ENCODE data around the gene CD84. TPM values are rescaled to one million over a fixed set of nuclear protein-coding genes. Genes with fewer than 3 reads are reported as not detected.

CD84 gene
- total RNA-seq, 1 donor from 2014 or later = not detected

GRCh38 chr1:160496334-160496733 is 83.0 kb downstream of the CD84 start:
- Mint-ChIP-seq H3K36me3 (ENCODE audit: low read depth) (no peaks in the 10 kb centered on the region), H3K4me1 (ENCODE audit: low read depth) (no peaks in the 10 kb centered on the region), H3K4me3 (ENCODE audit: unreplicated experiment) (no peak overlapping the region), H3K27me3 (ENCODE audit: low read depth) (peaks cover 3% of the 10 kb centered on the region), H3K27ac (ENCODE audit: unreplicated experiment) (no peak overlapping the region), H3K9me3 (ENCODE audit: low read depth) (peaks cover 16% of the 10 kb centered on the region)
- TF ChIP-seq, protein P1, sequence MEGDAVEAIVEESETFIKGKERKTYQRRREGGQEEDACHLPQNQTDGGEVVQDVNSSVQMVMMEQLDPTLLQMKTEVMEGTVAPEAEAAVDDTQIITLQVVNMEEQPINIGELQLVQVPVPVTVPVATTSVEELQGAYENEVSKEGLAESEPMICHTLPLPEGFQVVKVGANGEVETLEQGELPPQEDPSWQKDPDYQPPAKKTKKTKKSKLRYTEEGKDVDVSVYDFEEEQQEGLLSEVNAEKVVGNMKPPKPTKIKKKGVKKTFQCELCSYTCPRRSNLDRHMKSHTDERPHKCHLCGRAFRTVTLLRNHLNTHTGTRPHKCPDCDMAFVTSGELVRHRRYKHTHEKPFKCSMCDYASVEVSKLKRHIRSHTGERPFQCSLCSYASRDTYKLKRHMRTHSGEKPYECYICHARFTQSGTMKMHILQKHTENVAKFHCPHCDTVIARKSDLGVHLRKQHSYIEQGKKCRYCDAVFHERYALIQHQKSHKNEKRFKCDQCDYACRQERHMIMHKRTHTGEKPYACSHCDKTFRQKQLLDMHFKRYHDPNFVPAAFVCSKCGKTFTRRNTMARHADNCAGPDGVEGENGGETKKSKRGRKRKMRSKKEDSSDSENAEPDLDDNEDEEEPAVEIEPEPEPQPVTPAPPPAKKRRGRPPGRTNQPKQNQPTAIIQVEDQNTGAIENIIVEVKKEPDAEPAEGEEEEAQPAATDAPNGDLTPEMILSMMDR (IDR thresholded peaks at IDR 0.05) = no peak
- DNase-seq (ENCODE audit: low spot score) = no peak

GRCh38 chr1:160494620-160495019 is 84.7 kb downstream of the CD84 start:
- H3K27ac Mint-ChIP-seq (ENCODE audit: unreplicated experiment) = no peak overlapping the region

GRCh38 chr1:160492617-160493016 is 86.7 kb downstream of the CD84 start:
- no peaks in the 10 kb centered on the region for H3K36me3 Mint-ChIP-seq (ENCODE audit: low read depth)
- no peak overlapping the region for H3K27ac Mint-ChIP-seq (ENCODE audit: unreplicated experiment)
- no peak overlapping the region for H3K4me3 Mint-ChIP-seq (ENCODE audit: unreplicated experiment)
- peaks cover 3% of the 10 kb centered on the region for H3K27me3 Mint-ChIP-seq (ENCODE audit: low read depth)
- TF ChIP-seq, protein P1 (IDR thresholded peaks at IDR 0.05) = no peak
- no peaks in the 10 kb centered on the region for H3K4me1 Mint-ChIP-seq (ENCODE audit: low read depth)
- DNase-seq (ENCODE audit: low spot score) = no peak
- peaks cover 3% of the 10 kb centered on the region for H3K9me3 Mint-ChIP-seq (ENCODE audit: low read depth)

More at GRCh38 chr1:160494620-160495019, 84.7 kb downstream of the CD84 start:
- Mint-ChIP-seq H3K27me3 (ENCODE audit: low read depth) (peaks cover 3% of the 10 kb centered on the region), H3K4me3 (ENCODE audit: unreplicated experiment) (no peak overlapping the region), H3K4me1 (ENCODE audit: low read depth) (no peaks in the 10 kb centered on the region), H3K9me3 (ENCODE audit: low read depth) (peaks cover 14% of the 10 kb centered on the region), H3K36me3 (ENCODE audit: low read depth) (no peaks in the 10 kb centered on the region)
- TF ChIP-seq, protein P1 (IDR thresholded peaks at IDR 0.05) = peak; percentile 34
- DNase-seq (ENCODE audit: low spot score) = no peak

GRCh38 chr1:160491981-160492380 is 87.3 kb downstream of the CD84 start:
- Mint-ChIP-seq H3K4me3 (ENCODE audit: unreplicated experiment) (no peak overlapping the region), H3K9me3 (ENCODE audit: low read depth) (peaks cover 3% of the 10 kb centered on the region), H3K36me3 (ENCODE audit: low read depth) (no peaks in the 10 kb centered on the region), H3K27ac (ENCODE audit: unreplicated experiment) (no peak overlapping the region), H3K27me3 (ENCODE audit: low read depth) (peaks cover 3% of the 10 kb centered on the region), H3K4me1 (ENCODE audit: low read depth) (no peaks in the 10 kb centered on the region)
- TF ChIP-seq, protein P1 (IDR thresholded peaks at IDR 0.05) = no peak
- no peak for DNase-seq (ENCODE audit: low spot score)

Other genes starting within 250 kb of the CD84 start
- 223 to 284 TPM (median 239 TPM) in 3 replicates for gene COPA, start 236.2 kb downstream of the CD84 start, total RNA-seq
- gene NCSTN, start 236.1 kb downstream of the CD84 start, total RNA-seq = 94.6 to 112 TPM (median 107 TPM) in 3 replicates
- 0.17 to 0.18 TPM in 2 of 3 replicates, not detected in the other for gene NHLH1, start 212.4 kb downstream of the CD84 start, total RNA-seq
- gene VANGL2, start 178.9 kb downstream of the CD84 start, total RNA-seq = 8.0 to 12.0 TPM (median 11.3 TPM) in 3 replicates
- gene SLAMF6, start 56.2 kb downstream of the CD84 start, total RNA-seq = not detected in 3 replicates
- not detected in 3 replicates for gene SLAMF1, start 67.5 kb upstream of the CD84 start, total RNA-seq
- gene CD48, start 132.3 kb upstream of the CD84 start, total RNA-seq = not detected in 3 replicates
- gene SLAMF7, start 159.8 kb upstream of the CD84 start, total RNA-seq = not detected in 3 replicates
- gene LY9, start 216.7 kb upstream of the CD84 start, total RNA-seq = not detected in 3 replicates